HFF-Myc (cell line): ENCODE data around the gene DUS1L.

Source experiments
- DNase-seq: peaks from one replicate; pipeline ENCODE4 v3.0.0-alpha.2; 2011; ENCODE audit warnings: low read depth; ENCODE audit errors: extremely low read depth
- H3K4me3 ChIP-seq: replicated peaks from 2 replicates; pipeline ENCODE4 v1.5.1; 2011; ENCODE audit warnings: low read depth, mild to moderate bottlenecking, control low read depth, low read length
- CTCF ChIP-seq: IDR thresholded peaks from 2 replicates; pipeline ENCODE4 v1.5.1; 2012; ENCODE audit warnings: mild to moderate bottlenecking, low read depth, low read length, control low read depth; ENCODE audit errors: missing control alignments

Gene DUS1L

GRCh38 chr17:82021900-82022309 lies 43.7 kb downstream of the DUS1L start:
- no peak for TF ChIP-seq CTCF
- no peak for DNase-seq

GRCh38 chr17:82021107-82021899 lies 44.3 kb downstream of the DUS1L start:
- H3K4me3 ChIP-seq = peak overlapping the region; percentile 89
- TF ChIP-seq CTCF = peak; percentile 70
- DNase-seq = no peak

More at GRCh38 chr17:82021900-82022309, 43.7 kb downstream of the DUS1L start:
- peak overlapping the region; percentile 89 for H3K4me3 ChIP-seq

- TF ChIP-seq CTCF = no peak
- H3K4me3 ChIP-seq = peak overlapping the region; percentile 89
- no peak for DNase-seq
Observed at GRCh38 chr17:82020572-82021106, 45.0 kb downstream of the DUS1L start.

- peak; percentile 79 for TF ChIP-seq CTCF
- no peak for DNase-seq
- no peak overlapping the region for H3K4me3 ChIP-seq
Observed at GRCh38 chr17:82019690-82020571, 45.7 kb downstream of the DUS1L start.

GRCh38 chr17:82018989-82019689 lies 46.5 kb downstream of the DUS1L start:
- no peak overlapping the region for H3K4me3 ChIP-seq
- TF ChIP-seq CTCF = no peak
- no peak for DNase-seq

- H3K4me3 ChIP-seq = no peak overlapping the region
- no peak for TF ChIP-seq CTCF
- DNase-seq = no peak
Observed at GRCh38 chr17:82018152-82018988, 47.2 kb downstream of the DUS1L start.
